Natural killer cell treated with Interleukin-12 subunit alpha and Interleukin-12 subunit beta and Interleukin-15 and Interleukin-18, amount 100 ng/mL, for 72 hours (primary cell): ENCODE data around the gene MYH3. TPM values are rescaled to one million over a fixed set of nuclear protein-coding genes. Genes with fewer than 3 reads are reported as not detected.

Experiments used
- ATAC-seq, 2 donors: fragments of 150-1000 bp; cut with Tn5 transposase in 1 of 2; sonication (Bioruptor Pico), chemical (Tn5 transposase) in 1 of 2; 2 replicates each; pipeline ENCODE4 v1.10.0; 2021
- DNase-seq: peaks from one replicate; pipeline ENCODE4 v3.0.0; 2022; ENCODE audit warnings: low spot score
- H3K27ac Mint-ChIP-seq, 2 donors: 1 replicate in 1 of 2; 2 replicates in 1 of 2; pipeline ENCODE4 v1.8.0; 2022; ENCODE audit warnings: mixed read lengths in 2 of 2, mild to moderate bottlenecking in 1 of 2, moderate library complexity in 1 of 2
- H3K27me3 Mint-ChIP-seq, 2 donors: 1 replicate in 1 of 2; 2 replicates in 1 of 2; pipeline ENCODE4 v1.8.0; 2022; ENCODE audit warnings: mixed read lengths in 2 of 2
- H3K36me3 Mint-ChIP-seq: one replicate; pipeline ENCODE4 v1.8.0; 2022; ENCODE audit warnings: mixed read lengths
- H3K4me1 Mint-ChIP-seq, 2 donors: 1 replicate in 1 of 2; 2 replicates in 1 of 2; pipeline ENCODE4 v1.8.0; 2022; ENCODE audit warnings: low read depth in 2 of 2, mixed read lengths in 2 of 2, mild to moderate bottlenecking in 1 of 2
- H3K4me3 Mint-ChIP-seq: one replicate; pipeline ENCODE4 v1.8.0; 2022; ENCODE audit warnings: mixed read lengths
- H3K9me3 Mint-ChIP-seq: 2 replicates; pipeline ENCODE4 v1.8.0; 2022; ENCODE audit warnings: mixed read lengths
- total RNA-seq, 2 donors: library from RNA; stranded (reverse); gene quantifications; one replicate each; pipeline ENCODE4 v1.2.3, GENCODE V29; 2022

The MYH3 gene
- total RNA-seq, 2 donors from 2014 or later, result 4.2 to 5.9 TPM

DNA sequence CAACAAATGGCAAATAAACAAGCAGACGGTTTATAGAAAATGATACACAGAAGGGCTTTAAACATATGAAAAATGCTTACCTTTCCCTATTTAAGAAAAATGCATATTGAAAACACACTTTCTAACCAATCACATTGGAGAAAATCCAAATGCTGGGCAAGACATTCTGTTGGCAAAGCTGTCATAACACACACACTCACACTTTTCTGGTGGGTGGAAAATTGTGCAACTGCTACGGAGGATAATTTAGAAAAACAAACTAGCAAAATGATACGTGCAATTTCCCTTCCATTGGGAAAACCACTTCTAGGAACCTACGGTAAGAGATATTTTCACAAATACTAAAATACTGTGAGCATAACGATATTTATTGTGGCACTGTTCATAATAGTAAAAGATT lies 9.8 kb upstream of the MYH3 start:
- Mint-ChIP-seq H3K27me3 (no peaks in the 10 kb centered on the region), H3K4me1 (no peaks in the 10 kb centered on the region), H3K4me3 (no peak overlapping the region), H3K36me3 (peaks cover 5% of the 10 kb centered on the region), H3K27ac (no peak overlapping the region), H3K9me3 (no peaks in the 10 kb centered on the region)
- DNase-seq, result no peak
- no peak for ATAC-seq

DNA sequence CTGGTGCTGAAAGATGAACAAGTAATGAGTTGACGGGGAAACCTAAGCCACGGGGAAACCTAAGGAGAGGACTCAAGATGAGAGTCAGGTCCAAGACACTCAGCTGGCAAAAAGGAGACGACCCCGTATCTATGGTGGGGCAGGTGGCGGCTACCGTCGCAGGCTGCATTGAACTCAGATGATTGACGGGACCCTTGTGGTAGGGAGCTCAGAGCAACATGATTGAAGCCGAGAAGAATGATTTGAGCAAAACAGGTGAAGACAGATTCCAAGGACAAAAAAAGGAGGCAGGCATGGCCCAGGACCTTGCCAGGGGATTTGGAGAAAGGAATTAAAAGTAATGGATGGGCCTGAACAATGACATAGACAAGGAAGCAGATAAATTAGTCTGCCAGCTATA lies 7.5 kb upstream of the MYH3 start:
- H3K27me3 Mint-ChIP-seq, result no peaks in the 10 kb centered on the region
- no peak for DNase-seq
- peaks cover 5% of the 10 kb centered on the region for H3K36me3 Mint-ChIP-seq
- no peak overlapping the region for H3K27ac Mint-ChIP-seq
- no peak overlapping the region for H3K4me3 Mint-ChIP-seq
- ATAC-seq, result no peak
- H3K9me3 Mint-ChIP-seq, result no peaks in the 10 kb centered on the region
- H3K4me1 Mint-ChIP-seq, result no peaks in the 10 kb centered on the region

DNA sequence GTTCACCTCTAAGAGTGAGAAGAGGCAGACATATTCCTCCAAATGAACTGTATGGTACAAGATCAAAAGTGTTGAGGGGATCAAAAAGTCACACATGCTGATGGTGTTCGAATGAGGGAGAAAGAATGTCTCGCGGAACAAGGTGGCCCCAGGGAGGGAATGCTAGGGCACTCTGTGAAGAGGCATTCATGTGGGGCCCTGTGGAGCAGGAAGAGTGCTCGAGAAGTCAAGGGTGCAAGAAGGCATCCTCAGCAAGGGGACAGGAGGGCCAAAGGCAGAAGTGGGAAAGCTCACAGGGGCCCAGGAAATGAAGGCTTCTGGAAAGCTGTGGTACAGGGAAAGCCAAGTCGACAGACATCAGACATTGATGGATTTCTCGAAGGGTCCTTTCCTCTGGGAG lies 6.1 kb upstream of the MYH3 start:
- ATAC-seq (no peak), DNase-seq (no peak)
- Mint-ChIP-seq H3K4me3 (no peak overlapping the region), H3K4me1 (no peaks in the 10 kb centered on the region), H3K9me3 (no peaks in the 10 kb centered on the region), H3K27ac (no peak overlapping the region), H3K27me3 (no peaks in the 10 kb centered on the region), H3K36me3 (peaks cover 5% of the 10 kb centered on the region)

DNA sequence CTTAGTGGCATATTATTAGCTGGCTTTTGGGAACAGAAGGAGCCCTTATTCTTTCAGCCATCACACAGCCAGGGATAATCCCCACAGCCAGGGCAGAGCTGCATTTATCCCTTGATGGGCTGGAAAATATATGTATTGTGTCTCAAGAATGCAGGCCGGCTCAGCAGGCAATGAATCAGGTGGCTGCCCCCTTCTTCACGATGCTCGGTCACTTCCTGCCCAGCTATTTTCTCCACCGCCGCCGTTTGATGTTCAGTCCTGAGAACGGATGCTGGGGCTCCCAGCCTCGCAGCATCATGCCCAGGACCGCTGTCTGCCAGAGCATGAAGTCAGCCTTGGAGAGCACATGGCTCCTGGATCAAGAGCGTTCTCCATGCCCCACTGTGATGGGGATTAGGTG lies 4.3 kb upstream of the MYH3 start:
- H3K9me3 Mint-ChIP-seq, result no peaks in the 10 kb centered on the region
- peaks cover 5% of the 10 kb centered on the region for H3K36me3 Mint-ChIP-seq
- H3K27ac Mint-ChIP-seq, result no peak overlapping the region

DNA sequence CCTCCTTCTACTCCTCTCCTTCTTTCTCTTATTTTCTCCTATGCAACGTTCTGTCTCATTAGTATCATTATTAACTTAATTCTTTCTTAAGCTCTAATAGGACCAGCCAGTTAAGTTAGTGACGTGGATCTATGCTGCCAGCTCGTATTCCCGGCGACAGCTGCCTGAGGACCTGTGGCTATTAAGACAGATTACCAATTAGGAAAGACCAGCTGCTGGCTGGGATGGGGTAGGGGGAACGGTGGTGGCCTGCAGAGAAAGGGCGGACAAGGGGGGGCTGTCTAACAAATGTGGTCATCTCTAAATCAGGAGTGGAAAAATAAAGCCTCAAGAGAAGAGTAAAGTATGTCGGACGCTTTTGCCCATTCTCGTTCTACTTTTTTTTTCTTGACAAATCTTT lies 770 bp upstream of the MYH3 start:
- DNase-seq, result no peak
- no peak overlapping the region for H3K27ac Mint-ChIP-seq
- ATAC-seq, result no peak
- peaks cover 4 to 8% of the 10 kb centered on the region in 2 donors for H3K27me3 Mint-ChIP-seq
- no peak overlapping the region for H3K4me3 Mint-ChIP-seq
- H3K9me3 Mint-ChIP-seq, result no peaks in the 10 kb centered on the region
- peaks cover 8 to 13% of the 10 kb centered on the region in 2 donors for H3K4me1 Mint-ChIP-seq
- no peaks in the 10 kb centered on the region for H3K36me3 Mint-ChIP-seq

More for the DNA sequence above, 4.3 kb upstream of the MYH3 start:
- DNase-seq (no peak), ATAC-seq (no peak)
- Mint-ChIP-seq H3K4me3 (no peak overlapping the region), H3K27me3 (no peaks in the 10 kb centered on the region), H3K4me1 (no peaks in the 10 kb centered on the region)

DNA sequence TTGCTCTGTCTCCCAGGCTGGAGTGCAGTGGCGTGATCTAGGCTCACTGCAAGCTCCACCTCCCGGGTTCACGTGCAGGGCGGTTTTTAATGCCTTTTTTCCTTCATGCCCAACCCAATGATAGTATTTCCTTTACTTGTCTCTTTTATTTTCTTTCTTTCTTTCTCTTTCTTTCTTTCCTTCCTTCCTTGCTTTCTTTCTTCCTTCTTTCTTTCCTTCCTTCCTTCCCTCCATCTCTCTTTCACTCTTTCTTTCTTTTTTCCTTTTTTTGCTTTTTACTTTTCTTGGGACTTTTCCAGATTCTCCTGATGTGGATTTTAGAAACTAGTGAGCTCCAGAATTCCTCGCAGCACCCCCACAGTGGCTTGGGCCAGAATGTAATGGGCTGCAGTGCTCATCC lies 3.1 kb downstream of the MYH3 start:
- no peaks in the 10 kb centered on the region for H3K9me3 Mint-ChIP-seq
- peaks cover 4 to 8% of the 10 kb centered on the region in 2 donors for H3K27me3 Mint-ChIP-seq
- no peak for ATAC-seq
- peak overlapping the region in 1 of 2 donors; percentile 29 for H3K27ac Mint-ChIP-seq
- no peak overlapping the region for H3K4me3 Mint-ChIP-seq
- no peak for DNase-seq
- no peaks in the 10 kb centered on the region for H3K36me3 Mint-ChIP-seq
- H3K4me1 Mint-ChIP-seq, result peaks cover 23 to 30% of the 10 kb centered on the region in 2 donors

DNA sequence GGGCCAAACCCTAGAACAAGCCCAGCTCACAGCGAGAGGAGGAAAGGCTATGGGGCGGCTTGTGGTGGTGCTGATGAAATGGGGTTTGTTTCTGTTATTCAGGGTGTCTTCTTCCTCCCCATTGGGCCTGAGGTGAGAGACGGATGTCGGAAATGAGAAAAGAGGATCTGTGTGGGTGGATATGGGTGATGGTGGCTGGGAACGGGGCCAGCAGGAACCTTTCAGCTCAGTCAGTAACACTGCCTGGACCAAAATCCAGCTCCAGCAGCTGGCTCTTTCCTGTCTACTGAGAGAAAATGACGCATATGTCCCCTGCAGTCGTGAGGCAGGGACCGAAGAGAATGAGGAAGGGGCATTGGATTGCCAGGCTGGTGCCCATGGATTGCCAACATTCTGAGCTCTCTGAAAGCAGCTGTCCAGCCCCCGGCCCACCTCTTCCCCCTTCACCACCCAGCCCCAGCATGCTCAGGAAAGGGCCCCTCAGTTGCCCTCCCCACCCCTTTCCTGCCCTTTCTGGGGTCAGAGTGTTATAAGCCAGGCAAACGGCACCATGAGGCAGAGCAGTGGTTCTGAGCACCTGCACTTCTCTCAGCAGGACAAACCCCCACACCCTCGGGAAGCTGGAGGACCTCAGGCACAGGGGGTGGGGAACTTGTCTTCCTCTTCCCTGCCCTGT lies 4.0 kb downstream of the MYH3 start:
- DNase-seq, result no peak
- H3K4me3 Mint-ChIP-seq, result peak overlapping the region; percentile 20

DNA sequence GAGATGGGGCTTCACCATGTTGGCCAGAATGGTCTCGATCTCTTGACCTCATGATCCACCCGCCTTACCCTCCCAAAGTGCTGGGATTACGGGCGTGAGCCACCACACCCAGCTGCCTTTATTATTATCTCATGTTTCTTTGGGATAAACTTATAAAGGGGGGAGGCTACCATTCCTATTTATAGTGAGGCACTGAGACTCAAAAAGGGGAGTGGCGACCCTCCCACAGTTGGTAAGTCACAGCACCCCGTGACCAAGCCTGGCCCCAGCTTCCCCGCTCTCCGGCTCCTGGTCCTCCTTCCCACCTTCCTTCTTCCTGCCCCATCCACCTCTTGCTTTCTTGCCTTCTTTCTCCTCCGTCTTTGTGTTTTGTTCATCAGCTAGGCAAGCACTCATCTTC lies 5.2 kb downstream of the MYH3 start:
- H3K4me3 Mint-ChIP-seq, result no peak overlapping the region
- H3K4me1 Mint-ChIP-seq, result peaks cover 23 to 31% of the 10 kb centered on the region in 2 donors
- DNase-seq (no peak), ATAC-seq (no peak)
- H3K27me3 Mint-ChIP-seq, result peaks cover 4 to 8% of the 10 kb centered on the region in 2 donors
- no peaks in the 10 kb centered on the region for H3K36me3 Mint-ChIP-seq
- H3K9me3 Mint-ChIP-seq, result no peaks in the 10 kb centered on the region
- no peak overlapping the region for H3K27ac Mint-ChIP-seq

More for the DNA sequence above, 4.0 kb downstream of the MYH3 start:
- Mint-ChIP-seq H3K27me3 (peaks cover 4 to 8% of the 10 kb centered on the region in 2 donors), H3K9me3 (no peaks in the 10 kb centered on the region), H3K4me1 (peaks cover 23 to 31% of the 10 kb centered on the region in 2 donors), H3K27ac (peak overlapping the region in 1 of 2 donors; percentile 29), H3K36me3 (no peaks in the 10 kb centered on the region)
- ATAC-seq, result peak in 1 of 2 donors; percentile 53

DNA sequence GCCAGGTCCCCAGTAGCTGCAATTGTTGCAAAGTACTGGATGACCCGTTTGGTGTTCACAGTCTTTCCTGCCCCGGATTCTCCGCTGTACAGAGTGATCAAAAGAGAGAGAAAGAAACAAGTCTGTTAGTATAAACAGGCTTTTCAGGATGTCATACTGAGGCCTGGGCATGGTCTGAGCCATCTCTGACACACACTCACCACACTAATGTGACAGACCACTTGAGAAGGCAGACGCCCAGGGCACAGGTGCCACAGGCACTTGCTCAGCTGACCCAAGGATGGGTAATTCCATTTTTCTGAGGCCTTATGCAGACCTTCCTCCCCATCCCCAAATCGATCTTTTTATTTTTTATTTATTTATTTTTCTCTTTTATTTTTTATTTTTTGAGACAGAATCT lies 7.5 kb downstream of the MYH3 start:
- Mint-ChIP-seq H3K36me3 (no peaks in the 10 kb centered on the region), H3K9me3 (no peaks in the 10 kb centered on the region), H3K4me1 (peaks cover 23 to 34% of the 10 kb centered on the region in 2 donors), H3K4me3 (no peak overlapping the region), H3K27ac (no peak overlapping the region), H3K27me3 (peaks cover 4 to 8% of the 10 kb centered on the region in 2 donors)
- peak; percentile 36 to 59 for ATAC-seq
- no peak for DNase-seq

DNA sequence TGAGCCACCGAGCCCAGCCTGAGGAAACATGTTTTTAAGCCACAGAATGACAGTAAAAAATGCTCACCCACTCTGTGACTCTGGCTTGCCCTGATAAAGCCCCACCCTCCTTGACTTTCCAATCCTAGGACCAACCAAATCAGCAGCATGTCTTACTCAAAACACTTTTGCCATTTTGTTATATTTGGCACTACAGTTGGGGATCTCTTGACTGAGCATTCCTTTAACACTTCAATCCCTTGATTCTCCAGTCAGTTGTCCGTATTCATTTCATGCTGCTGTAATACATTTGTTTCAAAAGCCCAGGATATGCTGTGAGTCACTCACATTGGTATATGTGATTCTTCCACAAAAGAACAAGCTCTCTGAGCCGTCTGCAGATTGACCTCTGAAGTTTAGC lies 8.2 kb downstream of the MYH3 start:
- Mint-ChIP-seq H3K9me3 (no peaks in the 10 kb centered on the region), H3K4me3 (no peak overlapping the region)
- no peak for ATAC-seq

DNA sequence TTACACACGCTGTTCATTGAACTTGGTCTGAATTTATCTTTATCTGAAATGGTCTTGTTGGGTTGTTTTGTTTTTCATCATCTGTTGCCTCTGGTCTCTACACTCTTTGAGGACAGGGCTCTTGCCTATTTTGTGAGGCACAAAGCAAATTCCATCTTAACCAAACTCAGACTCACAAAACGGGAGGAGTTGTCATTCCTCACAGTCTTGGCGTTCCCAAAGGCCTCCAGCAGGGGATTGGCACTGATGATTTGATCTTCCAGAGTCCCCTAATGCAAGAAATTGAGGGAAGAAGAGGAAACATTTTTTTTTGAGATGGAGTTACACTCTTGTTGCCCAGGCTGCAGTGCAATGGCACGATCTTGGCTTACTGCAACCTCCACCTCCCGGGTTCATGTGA lies 8.7 kb downstream of the MYH3 start:
- no peak for DNase-seq
- no peak overlapping the region for H3K4me3 Mint-ChIP-seq
- H3K27ac Mint-ChIP-seq, result no peak overlapping the region
- ATAC-seq, result no peak
- no peaks in the 10 kb centered on the region for H3K36me3 Mint-ChIP-seq
- peaks cover 18 to 25% of the 10 kb centered on the region in 2 donors for H3K4me1 Mint-ChIP-seq
- H3K9me3 Mint-ChIP-seq, result no peaks in the 10 kb centered on the region
- H3K27me3 Mint-ChIP-seq, result no peaks in the 10 kb centered on the region

More for the DNA sequence above, 8.2 kb downstream of the MYH3 start:
- Mint-ChIP-seq H3K27ac (no peak overlapping the region), H3K27me3 (peaks cover under 1 to 3% of the 10 kb centered on the region in 2 donors), H3K4me1 (peaks cover 19 to 31% of the 10 kb centered on the region in 2 donors), H3K36me3 (no peaks in the 10 kb centered on the region)
- no peak for DNase-seq

DNA sequence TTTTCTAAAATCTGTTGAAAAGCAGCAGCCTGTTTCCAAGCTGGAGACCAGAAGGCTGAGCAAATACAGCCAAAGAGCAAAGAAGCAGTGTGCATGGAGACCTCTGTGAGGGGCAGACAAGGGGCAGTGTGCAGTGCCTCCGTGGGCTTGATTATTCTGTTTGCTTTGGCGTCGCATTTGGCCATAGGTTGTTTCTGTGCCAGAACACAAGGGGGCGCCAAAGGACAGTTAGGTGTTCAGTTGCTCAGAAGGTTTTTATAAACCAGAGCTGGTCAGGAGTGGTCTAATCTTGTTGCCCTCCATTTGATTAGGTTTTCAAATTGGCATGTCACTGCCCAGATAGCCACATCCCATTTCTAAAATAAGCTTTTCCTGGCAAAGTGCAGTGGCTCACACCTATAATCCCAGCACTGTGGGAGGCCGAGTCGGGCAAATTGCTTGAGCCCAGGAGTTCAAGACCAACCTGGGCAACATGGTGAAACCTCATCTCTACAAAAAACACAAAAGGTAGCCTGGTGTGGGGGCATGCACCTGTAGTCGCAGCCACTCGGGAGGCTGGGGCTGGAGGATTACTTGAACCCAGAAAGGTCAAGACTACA lies 10.6 kb downstream of the MYH3 start:
- DNase-seq (peak; percentile 84), ATAC-seq (peak in 1 of 2 donors; percentile 55)
- no peaks in the 10 kb centered on the region for H3K27me3 Mint-ChIP-seq
- no peak overlapping the region for H3K27ac Mint-ChIP-seq
- no peaks in the 10 kb centered on the region for H3K9me3 Mint-ChIP-seq
- no peaks in the 10 kb centered on the region for H3K36me3 Mint-ChIP-seq
- H3K4me3 Mint-ChIP-seq, result no peak overlapping the region
- peaks cover 13 to 14% of the 10 kb centered on the region in 2 donors for H3K4me1 Mint-ChIP-seq

DNA sequence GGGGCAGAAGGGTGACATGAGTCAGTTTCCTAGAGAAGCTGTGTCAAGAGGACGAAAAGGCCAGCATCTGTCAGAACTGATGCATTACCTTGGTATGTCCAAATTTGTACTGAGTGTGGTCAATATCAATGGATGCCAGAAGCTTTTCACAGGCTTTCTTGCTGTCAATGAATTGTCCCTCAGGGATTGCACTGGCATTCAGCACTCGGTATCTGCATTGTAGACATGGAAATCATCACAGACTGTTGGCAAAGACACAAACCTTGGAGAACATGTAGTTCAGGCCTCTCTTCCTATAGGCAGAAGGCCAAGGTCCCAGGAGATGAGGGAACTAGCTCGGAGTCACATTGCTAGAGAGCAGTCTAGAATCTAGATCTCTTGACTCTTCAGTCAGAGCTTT lies 16.6 kb downstream of the MYH3 start:
- Mint-ChIP-seq H3K27ac (no peak overlapping the region), H3K27me3 (no peaks in the 10 kb centered on the region), H3K4me1 (no peaks in the 10 kb centered on the region), H3K36me3 (peaks cover 10% of the 10 kb centered on the region), H3K4me3 (no peak overlapping the region), H3K9me3 (no peaks in the 10 kb centered on the region)
- ATAC-seq (no peak), DNase-seq (no peak)

DNA sequence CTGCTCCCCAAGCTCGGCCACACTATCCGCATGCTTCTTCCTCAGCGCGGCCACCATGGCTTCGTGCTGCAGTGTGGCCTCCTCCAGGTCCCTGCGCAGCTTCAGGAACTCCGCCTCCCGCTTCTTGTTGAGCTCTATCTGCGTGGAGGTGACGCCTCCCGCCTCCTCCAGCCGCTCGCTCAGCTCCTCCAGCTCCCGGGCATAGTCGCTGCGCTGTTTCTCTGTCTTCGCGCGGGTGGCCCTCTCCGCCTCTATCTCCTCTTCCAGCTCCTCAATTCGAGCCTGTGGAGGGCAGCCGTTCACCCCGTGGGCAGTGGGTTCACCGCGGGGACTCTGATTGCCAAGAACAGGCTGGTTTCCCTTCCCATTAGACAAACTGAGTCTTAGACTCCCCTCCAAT lies 19.0 kb downstream of the MYH3 start:
- Mint-ChIP-seq H3K36me3 (peaks cover 13% of the 10 kb centered on the region), H3K4me1 (no peaks in the 10 kb centered on the region), H3K27me3 (no peaks in the 10 kb centered on the region), H3K27ac (no peak overlapping the region), H3K9me3 (no peaks in the 10 kb centered on the region), H3K4me3 (no peak overlapping the region)
- ATAC-seq, result no peak
- DNase-seq, result no peak
